GM18907 (cell line): ENCODE results near the gene LRRTM4.
"Not testable (repeated sequence)": the region's sequence is repeated elsewhere in the genome, so short reads cannot be mapped to it uniquely, and the experiment has no call there.

Source experiments
- ATAC-seq: cut with Tn5 transposase; IDR thresholded peaks from one replicate; pipeline ENCODE4 v1.9.1; 2021; ENCODE audit warnings: mild to moderate bottlenecking, moderate library complexity; ENCODE audit not compliant: unreplicated experiment

The LRRTM4 gene

DNA sequence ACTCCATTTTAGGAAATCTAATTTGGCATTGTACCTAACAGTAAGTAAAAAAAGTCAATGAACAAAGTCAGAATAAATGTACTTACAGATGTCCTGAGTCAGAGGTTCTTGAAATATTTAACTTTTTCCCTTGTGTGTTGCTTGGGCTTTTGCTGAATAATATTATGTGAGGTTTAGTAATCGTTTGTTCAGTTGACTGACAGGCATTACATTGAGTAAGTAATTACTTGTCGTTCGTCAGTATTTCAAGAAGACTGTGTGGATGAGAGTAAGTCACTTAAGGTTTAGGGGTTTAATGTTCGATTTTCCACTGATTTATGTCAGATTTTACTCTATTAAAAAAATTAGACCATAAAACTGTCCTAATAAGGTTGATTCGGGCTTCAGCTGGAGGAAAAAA lies 342.9 kb downstream of the LRRTM4 start:
- ATAC-seq: no peak

DNA sequence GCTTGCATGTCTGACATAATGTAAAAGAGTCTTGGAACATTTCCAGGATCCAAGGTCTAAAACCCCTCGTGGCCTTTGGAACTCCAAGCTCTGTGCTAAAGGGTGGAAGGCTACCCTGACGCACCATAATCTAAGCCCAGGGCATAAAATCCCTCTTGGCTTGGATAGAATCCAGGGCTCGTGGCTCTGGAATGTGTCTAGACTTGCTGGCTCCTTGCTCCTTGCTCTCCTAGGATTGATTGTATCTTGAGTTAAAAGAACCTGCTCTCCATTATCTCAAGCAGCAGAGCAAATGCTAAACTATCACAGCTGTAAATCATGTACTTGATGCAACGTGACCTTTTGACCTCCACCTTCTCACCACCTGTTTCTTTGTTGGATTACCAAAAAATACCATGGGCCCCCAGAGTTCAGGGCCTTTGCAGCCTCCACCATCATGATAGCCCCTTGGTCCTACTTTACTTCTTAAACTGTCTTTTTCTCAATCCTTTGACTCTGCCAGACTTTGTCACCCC lies 346.9 kb downstream of the LRRTM4 start:
- ATAC-seq: not testable (repeated sequence)

DNA sequence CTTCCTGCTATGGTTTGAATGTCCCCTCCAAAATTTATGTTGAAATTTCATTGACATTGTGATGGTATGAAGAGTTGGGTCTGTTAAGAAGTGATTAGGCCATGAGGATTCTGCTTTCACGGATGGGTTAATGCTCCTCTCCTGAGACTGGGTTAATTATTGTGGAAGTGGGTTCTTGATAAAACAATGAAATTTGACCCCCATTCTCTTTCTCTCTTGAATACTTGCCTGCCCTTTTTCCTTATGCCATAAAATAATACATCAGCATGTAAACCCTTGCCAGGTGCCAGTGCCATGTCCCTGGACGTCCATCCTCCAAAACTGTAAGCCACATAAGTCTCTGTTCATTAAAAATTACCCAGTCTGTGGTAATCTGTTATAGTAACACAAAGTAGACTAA lies 352.8 kb downstream of the LRRTM4 start:
- no peak for ATAC-seq

DNA sequence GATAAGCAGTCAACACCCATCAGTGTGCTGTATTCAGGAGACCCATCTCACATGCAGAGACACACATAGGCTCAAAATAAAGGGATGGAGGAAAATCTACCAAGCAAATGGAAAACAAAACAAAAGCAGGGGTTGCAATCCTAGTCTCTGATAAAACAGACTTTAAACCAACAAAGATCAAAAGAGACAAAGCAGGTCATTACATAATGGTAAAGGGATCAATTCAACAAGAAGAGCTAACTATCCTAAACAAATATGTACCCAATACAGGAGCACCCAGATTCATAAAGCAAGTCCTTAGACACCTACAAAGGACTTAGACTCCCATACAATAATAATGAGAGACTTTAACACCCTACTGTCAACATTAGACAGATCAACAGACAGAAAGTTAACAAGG lies 358.2 kb downstream of the LRRTM4 start:
- not testable (repeated sequence) for ATAC-seq

DNA sequence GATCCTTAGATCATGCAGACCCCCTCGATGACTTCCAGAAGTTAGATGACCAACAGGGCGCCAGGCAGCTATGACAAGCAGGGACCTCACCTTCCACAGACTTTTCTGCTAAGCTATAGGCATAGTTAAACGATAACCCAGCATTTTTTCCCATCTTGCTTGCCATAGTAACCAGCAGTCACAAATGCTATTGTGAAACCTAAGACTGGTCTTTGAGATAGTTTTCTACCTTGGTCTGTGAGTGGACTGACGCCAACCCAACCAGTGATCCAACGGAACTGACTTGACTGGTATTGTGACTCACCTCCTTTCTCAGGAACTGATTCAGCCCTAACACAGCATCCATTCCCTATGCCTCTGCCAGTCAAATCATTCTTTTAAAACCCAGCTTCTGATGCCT lies 361.2 kb downstream of the LRRTM4 start:
- no peak for ATAC-seq

DNA sequence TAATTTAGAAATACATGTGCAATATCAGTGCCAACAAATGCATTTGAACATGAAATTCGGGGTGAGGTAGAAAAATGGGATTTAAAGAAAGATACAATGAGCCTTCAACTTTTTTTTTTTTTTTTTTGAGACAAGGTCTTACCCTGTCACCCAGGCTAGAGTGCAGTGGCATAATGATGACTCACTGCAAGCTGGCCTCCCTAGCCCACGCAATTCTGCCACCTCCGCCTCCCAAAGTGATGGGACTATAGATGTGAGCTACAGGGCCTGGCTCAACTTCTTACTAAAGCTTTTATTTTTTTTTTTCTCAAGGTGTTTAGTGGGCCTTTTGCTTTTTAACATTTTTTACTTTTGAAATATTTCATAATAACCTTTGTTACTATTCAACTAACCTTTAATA lies 365.6 kb downstream of the LRRTM4 start:
- no peak for ATAC-seq

DNA sequence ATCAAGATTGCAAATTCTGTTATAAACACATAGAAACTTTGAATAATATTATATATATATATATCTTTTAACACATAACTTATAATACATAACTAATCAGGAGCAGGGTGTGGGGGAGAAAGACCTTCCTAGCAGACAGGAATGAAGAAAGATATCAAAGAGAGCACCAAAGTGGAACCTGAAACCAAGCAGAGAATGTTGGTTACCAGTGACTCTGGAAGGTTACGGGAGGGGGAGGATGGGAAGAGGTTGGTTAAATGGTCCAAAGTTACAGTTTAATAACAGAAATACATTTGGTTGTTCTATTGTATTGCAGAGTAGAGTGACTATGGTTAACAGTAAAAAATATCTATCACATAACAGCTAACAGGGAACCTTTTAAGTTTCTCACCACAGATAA lies 366.7 kb downstream of the LRRTM4 start:
- ATAC-seq: no peak

DNA sequence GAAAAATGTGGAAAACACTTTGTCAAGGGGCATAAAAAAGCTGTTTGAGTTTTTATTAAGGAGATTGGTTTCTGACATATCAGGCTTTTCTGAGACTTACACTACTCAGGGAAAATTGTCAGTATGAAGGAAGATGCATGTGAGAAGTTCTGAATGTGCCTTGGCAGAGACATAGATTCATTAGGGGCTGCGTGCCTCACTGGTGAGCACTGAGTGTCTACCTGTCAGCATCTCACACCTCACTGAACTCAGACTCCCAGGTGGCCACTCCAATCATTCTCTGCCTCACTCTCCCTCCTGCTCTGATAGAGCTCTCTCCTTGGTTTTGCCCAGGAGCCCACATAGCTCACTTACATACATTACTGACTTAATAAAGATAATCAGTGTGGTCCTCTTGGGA lies 372.6 kb downstream of the LRRTM4 start:
- no peak for ATAC-seq

DNA sequence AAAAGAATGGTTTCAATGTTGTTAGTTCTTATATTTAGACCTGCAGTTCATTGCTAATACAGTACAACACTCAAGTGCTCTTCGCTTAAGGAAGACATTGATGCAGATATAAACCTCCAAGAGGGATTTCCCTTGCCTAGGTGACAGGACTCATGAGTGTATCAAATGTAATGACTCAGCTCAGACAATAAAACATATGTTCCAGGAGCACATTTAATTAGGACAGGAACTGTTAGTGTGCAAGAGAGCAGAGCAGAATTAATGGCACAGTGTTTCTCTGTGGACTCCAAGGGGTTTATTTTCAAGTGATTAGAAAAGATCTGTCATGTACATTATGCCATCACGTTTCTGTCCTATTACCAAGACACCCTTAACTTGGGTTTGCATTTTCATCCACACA lies 375.0 kb downstream of the LRRTM4 start:
- ATAC-seq: no peak

DNA sequence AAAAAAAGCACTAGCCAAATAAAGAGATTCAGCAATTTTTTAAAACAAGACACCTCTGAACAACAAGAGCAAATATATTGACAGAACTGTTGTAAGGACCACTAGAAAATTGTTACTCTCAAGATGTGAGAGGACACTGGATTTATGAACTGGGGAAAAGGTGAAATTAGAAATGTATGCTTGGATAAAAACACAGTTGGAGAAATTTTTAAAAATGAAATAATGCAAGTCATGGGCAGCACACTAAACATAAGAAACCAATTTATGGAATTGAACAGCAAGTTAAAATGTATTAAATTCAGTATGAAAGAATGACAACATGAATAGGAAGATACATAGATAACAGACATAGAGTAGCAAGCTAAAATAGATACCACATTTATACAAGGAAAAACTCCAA lies 377.4 kb downstream of the LRRTM4 start:
- ATAC-seq: no peak

DNA sequence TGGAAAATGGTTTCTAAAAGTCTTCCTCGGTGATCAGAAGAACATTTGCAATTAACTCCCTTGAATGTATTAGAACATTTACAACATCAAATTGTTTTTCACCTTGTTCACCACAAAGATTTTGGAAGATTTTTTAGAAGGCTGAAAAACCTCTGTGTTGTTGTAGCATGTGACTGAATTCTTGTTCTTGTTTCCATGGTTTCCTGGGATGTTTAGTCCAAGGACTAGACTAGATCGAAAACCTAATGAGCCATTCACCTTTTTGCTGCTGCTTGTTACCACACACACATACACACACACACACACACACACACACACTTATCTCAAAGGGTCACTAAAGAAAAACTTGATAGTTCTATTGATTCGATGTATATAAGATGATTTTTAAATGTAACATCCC lies 380.0 kb downstream of the LRRTM4 start:
- ATAC-seq: no peak

DNA sequence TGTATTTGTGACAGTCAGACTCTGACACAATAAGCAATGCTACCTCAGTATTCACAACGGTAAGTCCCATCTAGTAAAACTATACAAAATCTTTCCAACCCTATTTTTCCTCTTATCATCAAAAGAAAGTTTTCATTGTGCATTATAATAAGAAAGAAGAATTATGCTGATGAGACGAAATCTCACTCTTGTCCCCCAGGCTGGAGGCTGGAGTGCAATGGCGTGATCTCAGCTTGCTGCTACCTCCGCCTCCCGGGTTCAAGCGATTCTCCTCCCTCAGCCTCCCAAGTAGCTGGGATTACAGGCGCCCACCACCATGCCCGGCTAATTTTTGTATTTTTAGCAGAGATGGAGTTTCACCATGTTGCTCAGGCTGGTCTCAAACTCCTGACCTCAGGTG lies 393.7 kb downstream of the LRRTM4 start:
- not testable (repeated sequence) for ATAC-seq

DNA sequence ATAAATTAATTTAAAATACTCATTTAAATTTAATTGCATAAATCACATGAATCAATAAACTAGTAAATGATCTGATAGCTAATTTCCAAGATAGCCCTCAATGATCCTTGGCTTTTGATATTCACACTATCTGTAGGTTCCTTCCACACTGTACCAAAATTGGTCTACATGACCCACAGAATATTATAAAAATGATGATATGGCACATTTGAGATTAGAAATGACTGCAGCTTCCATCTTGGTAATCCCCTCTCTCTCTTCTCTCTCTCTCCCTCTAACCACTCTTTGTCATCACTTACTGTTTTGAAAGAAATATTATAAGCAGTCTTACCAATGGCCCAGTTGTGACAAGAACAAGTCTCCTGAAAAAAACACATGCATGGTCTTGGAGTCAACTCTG lies 394.8 kb downstream of the LRRTM4 start:
- ATAC-seq: no peak

DNA sequence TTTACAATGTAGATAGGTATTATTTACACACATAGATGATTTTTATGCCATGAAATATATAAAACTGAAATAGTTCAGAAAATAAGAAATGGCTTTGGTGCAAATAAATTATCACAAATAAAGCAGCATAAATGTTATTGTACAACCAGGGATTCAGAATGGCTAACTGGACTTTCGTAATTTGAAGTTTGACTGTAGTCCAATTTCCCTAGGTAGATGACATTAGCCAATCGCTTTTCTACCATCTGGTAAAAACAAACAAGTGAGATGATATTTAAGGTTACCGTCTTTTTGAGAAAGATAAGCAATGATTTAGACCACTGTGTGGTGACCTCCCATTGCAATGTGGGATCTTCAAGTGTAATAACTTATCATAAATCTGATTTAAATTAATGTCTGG lies 400.7 kb downstream of the LRRTM4 start:
- no peak for ATAC-seq

DNA sequence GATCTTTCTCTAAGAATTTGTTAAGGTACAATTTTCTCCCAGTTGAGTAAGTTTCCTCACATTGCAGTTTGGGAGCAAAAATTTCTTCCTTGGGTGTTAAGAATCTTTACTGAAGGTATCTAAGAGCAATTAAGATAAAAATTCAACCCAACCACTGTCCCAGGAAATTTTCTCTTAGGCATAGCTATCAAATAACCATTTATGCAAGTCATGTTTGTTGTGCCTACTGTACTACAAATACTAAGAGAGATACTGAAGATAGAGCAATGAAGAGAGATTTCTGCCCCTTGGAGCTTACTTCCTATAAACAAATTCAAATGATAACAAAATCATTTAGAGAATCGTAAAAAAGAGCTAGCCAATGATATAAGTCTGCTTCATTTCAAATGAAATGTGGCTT lies 402.8 kb downstream of the LRRTM4 start:
- ATAC-seq: no peak

DNA sequence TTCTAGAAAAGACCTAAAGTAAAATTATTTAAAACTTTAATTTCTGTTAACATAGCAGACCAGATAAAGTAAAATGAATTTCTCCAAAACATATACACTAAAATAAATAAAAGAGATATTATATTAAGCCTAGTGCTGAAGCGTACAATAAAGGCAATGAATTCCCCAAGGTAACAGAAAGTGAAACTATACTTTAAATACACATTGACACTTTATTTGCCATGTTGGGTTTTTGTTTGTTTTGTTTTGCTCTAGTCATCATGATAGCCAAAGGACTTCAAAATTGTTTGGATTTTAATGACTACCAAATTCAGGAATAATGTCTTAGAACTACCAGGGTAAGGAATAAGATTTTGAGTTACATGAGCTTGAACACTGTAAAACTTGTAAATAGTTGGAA lies 413.3 kb downstream of the LRRTM4 start:
- no peak for ATAC-seq

DNA sequence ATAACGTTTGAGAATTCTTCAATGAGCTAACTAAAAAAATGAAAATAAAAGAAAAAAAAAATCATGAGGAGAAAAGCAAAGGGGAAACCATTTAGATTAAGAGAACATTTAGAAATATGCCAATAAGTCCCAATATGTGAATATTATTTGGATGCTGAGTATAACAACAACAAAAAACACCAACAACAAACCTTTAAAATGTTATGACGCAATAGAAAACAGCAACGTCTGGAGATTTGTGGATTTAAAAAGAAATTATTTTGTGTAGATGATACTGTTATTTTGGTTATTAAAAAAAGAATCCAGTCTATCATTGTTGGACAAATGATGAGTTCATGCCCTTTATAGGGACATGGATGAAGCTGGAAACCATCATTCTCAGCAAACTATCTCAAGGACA lies 417.2 kb downstream of the LRRTM4 start:
- no peak for ATAC-seq

DNA sequence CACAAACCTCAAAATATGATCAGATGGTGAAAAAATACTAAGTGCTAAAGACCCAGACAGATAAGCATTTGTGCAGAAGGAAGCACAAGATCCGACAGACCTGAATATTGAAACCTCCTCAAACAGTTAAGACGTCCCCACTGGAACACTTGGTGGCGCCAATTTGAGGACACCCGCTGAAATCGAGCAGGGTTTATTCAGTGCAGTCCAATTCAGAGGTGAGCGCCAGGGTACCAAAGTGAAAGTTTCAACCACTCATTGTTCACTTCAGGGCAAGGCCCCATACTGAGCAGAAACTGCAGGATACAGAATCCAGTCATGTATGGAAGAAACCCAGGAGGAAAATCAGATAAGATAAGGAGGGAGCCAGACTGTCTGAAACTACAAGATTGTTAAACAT lies 417.6 kb downstream of the LRRTM4 start:
- ATAC-seq: no peak

DNA sequence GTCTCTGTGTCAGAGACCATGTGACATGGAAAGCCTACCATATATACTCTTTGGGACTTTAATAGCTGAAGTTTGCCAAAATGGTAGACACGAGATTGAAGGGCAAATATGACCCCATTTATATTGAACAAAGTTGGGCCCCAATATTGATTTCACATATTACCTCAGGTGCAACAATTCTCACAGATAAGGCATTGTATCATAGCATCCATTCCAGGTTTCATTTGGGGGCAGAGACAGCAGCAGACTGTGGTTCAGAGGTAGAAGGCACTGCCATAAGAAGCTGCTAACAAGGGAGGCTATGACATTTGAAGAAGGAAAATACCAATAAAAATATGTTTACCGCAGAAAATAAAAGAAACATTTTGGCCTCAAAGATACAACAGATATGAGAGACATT lies 419.2 kb downstream of the LRRTM4 start:
- no peak for ATAC-seq

DNA sequence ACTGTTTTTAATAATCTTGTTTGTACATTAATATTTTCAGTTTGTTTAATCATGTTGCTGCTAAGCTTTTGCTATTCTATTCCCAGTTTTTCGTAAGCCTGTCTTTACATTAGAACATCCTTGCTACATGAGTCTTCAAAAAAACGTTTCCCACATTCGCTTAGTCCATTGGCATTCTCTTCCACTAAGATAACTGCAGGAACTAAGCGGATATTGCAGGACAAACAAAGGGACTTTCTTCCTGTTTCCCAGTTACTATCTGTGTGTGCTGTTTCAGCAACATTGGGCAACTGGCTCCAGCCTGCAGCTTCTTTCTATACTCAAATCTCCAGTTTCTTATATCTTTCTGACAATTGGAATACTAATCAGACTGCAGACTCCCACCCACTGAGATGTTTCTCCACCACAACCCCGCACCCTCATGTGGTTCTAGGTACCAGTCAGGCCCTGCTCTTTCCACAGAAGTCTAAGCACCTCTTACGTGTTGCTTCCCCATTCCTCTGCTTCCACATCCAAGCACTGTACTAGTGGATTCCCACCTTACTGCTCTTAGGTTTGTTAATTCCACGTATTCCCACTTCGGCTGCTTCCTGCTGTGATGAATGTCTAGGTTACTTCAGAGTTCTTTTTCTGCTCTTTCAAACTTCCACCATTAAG lies 420.3 kb downstream of the LRRTM4 start:
- no peak for ATAC-seq

DNA sequence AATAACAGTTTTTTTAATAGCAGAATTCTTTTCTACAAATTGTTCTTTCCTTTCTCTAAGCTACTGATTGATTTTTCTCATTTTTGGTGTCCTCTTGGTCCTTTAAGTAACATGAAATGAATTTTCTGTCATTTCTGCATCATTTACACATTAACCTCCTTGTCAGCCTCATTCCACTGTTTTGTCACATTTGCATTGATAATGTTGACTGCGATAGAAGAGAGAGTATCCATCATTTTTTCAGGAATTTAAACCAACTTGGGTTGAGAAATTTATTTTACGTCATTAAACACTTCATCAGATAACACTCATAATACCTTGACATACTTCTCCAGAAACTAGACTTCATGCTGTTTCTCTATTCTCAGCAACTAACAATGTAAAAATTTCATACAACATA lies 422.2 kb downstream of the LRRTM4 start:
- no peak for ATAC-seq

DNA sequence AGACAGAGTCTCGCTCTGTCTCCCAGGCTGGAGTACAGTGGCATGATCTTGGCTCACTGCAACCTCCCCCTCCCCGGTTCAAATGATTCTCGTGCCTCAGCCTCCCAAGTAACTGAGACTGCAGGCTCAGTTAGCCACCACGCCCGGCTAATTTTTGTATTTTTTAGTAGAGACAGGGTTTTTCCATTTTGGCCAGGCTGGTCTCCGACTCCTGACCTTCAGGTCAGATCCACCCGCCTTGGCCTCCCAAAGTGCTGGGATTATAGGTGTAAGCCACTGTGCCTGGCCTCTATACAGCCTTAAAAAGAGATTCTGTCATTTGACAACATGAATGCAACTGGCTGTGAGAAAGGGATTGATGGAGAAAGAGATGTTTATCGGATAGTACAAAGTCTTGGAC lies 426.7 kb downstream of the LRRTM4 start:
- ATAC-seq: not testable (repeated sequence)

DNA sequence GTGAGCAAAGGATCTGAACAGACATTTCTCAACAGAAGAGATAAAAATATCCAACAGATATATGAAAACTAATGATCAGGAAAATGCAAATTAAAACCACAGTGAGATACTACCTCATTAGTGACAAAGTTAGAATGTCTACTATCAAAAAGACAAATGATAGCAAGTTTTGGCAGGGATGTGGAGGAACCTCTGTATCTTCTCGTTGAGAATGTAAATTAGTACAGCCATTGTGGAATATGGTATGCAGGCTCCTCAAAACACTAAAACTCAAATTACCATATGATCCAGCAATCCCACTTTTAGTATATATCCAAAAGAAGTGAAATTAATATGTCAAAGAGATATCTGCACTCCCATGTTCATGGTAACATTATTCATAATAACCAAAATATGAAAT lies 427.1 kb downstream of the LRRTM4 start:
- no peak for ATAC-seq
